ENCODE results near the gene FUCA1.
"Not testable (repeated sequence)": the region's sequence is repeated elsewhere in the genome, so short reads cannot be mapped to it uniquely, and the experiment has no call there.

The FUCA1 gene

GRCh38 chr1:23895082-23895481 lies 27.0 kb upstream of the FUCA1 start:
- no peak for DNase-seq

GRCh38 chr1:23889074-23889473 lies 21.0 kb upstream of the FUCA1 start:
- no peak for DNase-seq

DNA sequence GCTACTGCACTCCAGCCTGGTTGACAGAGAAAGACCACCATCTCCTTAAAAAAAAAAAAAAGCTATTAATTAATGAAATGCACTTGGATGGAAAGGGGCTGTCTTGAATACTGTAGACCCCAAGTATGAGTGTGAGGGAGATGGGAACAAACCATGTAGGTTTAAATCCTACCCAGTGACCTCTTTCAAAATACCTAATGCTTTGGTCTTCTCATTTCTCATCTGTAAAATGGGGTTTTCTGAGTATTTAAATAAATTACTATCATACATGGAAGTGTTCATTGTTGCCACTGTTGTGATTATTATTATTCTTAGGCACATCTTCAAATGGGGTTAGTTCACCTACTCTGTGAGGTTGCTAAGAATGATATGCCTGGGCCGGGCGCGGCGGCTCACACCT lies 17.1 kb upstream of the FUCA1 start:
- DNase-seq: no peak

DNA sequence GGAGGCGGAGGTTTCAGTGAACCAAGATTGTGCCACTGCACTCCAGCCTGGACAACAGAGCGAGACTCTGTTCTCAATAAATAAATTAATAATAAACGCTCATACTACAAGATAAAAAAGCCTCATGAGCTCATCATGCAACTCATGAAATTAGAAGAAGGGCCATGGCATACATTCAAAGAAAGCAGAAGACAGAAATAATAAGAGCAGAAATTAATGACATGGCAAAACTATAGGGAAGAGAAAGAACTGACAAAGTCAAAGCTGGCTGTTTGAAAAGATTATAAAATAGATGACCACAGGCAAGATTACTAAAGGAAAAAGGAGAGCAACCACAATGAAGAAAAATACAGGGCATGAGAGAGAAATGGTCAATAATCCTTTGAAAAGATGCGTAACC lies 14.7 kb upstream of the FUCA1 start:
- no peak for DNase-seq

DNA sequence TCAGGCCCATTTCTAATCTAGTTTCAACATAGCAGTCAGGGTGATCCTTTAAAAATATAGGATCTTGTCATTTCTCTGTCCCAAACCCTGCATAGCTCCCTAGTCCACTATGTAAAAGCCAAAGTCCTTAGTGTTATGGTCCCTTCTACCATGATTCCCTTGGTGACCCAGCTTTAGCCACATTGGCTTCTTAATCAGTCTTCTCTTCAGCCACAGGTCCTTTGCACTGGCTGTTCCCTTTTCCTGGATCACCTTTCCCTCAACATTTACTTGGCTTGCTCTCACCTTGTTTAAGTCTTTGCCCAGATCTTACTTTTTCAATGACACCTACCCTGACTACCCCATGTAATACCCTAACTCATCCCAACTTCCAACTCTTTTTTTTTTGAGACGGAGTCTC lies 11.7 kb upstream of the FUCA1 start:
- DNase-seq: no peak

- DNase-seq: no peak
Observed at GRCh38 chr1:23878668-23879067, 10.6 kb upstream of the FUCA1 start.

- no peak for DNase-seq
Observed at GRCh38 chr1:23875382-23875781, 7.3 kb upstream of the FUCA1 start.

DNA sequence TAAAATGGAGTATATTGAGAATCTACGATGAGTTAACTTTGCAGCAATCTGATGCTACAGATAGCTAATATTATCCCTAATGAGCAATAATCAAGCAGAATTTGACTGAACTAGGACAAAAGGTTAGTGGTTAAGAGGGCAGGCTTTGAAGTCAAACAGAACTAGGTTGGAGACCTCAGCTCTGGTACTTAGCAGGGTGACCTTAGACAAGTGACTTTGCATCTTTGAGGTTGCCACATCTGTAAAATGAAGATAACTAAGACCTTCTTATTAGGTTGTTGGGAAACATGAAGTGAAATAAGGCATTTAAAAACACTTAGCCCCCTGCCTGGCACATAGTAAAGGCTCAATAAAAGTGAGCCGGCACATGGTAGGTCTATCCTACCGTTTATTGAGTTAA lies 4.3 kb upstream of the FUCA1 start:
- DNase-seq: no peak

DNA sequence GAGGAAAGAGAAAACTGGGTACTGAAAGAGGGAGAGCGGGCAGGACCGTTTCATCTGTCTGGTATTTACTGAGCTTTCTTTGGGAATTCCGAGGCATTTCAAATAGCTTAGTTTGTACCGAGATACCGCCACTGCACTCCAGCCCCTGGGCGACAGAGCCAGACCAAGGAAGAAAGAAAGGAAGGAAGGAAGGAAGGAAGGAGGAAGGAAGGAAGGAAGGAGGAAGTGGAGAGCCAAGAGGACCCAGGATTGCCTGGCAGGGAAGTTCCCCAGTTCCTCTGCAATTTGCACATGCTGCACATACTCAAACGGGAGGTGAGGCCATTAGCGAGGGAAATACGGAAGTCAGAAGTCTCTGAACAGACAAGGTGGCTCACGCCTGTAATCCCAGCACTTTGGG lies 961 bp upstream of the FUCA1 start:
- DNase-seq: no peak

DNA sequence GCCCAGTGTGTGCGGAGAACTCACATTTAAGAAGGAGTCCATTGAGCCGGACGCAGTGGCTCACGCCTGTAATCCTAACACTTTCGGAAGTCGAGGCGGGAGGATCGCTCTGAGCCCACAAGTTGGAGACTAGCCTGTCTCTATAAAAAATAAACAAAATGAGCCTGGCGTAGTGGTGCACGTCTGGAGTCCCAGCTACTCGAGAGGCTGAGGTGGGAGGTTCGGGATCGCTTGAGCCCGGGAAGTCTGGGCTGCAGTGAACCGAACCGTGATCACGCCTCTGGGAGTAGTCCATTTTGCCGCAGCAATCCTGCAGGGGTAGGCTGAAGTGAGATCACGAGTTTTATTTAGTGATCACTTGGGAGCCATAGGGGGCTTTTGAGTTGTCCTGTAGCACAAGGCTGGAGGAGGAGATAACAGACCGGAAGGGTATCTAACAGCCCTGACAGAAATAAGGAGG lies 497 bp upstream of the FUCA1 start:
- no peak for DNase-seq

- DNase-seq: no peak
Observed at GRCh38 chr1:23867542-23867894, 572 bp downstream of the FUCA1 start.

DNA sequence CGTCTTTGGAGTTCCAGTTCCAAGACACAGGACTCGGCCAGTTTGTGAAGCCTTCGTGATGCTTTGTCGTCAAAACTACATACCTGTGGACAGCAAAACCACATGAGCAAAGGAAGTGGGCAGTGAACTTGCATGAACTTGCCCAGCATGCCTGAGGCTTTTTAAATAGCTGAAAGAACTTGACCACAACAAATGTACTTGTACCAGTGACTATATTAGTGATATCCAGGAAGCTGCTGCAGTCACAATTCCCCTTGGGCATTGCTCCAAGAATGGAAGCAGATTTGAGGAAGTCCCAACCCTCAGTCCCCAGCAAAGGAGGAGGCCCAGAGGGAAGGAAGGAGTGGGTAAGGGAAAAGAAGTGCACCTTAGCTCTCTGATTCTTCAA lies 2.6 kb downstream of the FUCA1 start:
- DNase-seq: no peak

- no peak for DNase-seq
Observed at GRCh38 chr1:23864801-23865542, 3.1 kb downstream of the FUCA1 start.

GRCh38 chr1:23862640-23863039 lies 5.5 kb downstream of the FUCA1 start:
- no peak for DNase-seq

- DNase-seq: no peak
Observed at GRCh38 chr1:23854568-23854967, 13.5 kb downstream of the FUCA1 start.

GRCh38 chr1:23853124-23853523 lies 15.0 kb downstream of the FUCA1 start:
- DNase-seq: not testable (repeated sequence)

DNA sequence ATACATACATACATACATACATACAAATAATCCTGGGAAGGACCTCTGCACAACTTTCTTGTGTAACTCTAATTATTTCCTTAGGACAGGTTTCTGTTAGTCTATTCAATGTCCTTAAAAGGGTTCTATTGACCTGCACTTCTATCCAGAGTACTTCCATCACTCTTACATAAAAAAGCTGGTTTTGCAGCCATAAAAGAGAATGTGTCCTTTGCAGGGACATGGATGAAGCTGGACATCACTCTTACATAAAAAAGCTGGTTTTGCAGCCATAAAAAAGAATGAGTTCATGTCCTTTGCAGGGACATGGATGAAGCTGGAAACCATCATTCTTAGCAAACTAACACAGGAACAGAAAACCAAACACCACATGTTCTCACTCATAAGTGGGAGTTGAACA lies 16.7 kb downstream of the FUCA1 start:
- DNase-seq: not testable (repeated sequence)

- DNase-seq: no peak
Observed at GRCh38 chr1:23848673-23849616, 19.1 kb downstream of the FUCA1 start.

- not testable (repeated sequence) for DNase-seq
Observed at GRCh38 chr1:23847482-23848095, 20.5 kb downstream of the FUCA1 start.

GRCh38 chr1:23845163-23845562 lies 22.9 kb downstream of the FUCA1 start:
- DNase-seq: no peak

GRCh38 chr1:23843644-23844043 lies 24.4 kb downstream of the FUCA1 start:
- DNase-seq: no peak

GRCh38 chr1:23838401-23838866 lies 29.7 kb downstream of the FUCA1 start:
- DNase-seq: no peak

DNA sequence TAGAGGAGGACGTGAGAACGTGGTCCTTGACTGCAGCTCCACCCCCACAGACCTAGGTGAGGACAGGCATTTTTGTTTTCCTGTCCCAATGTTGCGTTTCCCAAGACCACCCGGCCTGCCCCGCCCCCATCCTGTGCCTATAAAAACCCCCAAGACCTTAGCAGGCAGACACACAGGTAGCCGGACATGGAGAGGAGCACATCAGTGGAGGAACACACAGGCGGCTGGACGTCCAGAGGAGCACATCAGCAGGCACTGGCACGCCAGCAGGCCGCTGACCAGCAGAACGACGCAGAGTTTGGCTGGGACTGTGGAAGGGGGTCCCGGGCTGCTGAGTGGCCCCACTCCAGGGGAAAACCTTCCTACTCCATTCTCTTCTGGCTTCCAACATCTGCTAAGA lies 30.2 kb downstream of the FUCA1 start:
- DNase-seq: no peak

DNA sequence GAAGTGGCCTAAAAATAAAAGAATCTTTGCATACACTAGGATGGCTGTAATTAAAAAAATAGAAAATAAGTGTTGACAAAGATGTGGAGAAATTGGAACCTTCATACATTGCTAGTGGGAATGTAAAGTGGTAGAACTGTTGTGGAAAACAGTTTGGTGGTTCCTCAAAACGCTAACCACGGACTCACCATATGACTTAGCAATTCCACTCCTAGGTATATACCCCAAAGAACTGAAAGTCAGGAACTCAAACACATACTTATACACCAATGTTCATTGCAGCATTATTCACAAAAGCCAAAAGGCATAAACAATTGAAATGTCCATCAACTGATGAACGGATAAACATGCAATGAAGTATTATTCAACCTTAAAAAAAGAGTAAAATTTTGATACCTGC lies 32.1 kb downstream of the FUCA1 start:
- DNase-seq: no peak
